NCI-H2029 (cell line): ENCODE data around the gene COPS3.

ENCODE experiments used
- DNase-seq: peaks from one replicate; lab custom pipeline; 2025; lab: John Stamatoyannopoulos, UW

The COPS3 gene

GRCh38 chr17:17280613-17281549 is at the start of gene COPS3:
Gene COPS3 (minus strand): TSS chr17:17281246. CDS start chr17:17281186, 60 bp downstream.
- peak; percentile 88 for DNase-seq

DNA sequence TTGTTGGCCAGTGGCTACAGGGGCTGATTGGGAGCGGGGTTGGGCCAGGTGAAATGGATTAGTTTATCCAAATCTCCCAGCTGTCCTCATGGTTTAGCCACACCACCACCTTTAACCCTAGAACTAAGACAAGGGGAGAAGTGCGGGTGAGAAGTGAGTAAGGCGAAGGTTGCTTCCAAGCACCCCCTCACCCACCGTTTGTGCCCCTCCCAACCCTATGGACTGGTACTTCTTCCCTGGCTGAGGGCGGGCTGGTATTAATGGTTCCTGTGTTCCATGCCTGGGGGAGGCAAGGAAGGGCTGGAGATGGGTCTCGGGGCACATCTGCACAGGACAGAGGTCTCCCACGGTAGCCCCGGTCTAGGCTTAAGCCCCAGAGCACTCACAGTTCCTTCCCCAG is 47.2 kb upstream of the COPS3 start:
- DNase-seq, result no peak

GRCh38 chr17:17326275-17326875 is 45.3 kb upstream of the COPS3 start:
- DNase-seq, result no peak

GRCh38 chr17:17325816-17326215 is 44.8 kb upstream of the COPS3 start:
- DNase-seq, result no peak

GRCh38 chr17:17325228-17325627 is 44.2 kb upstream of the COPS3 start:
- DNase-seq, result no peak

- DNase-seq, result no peak
These were observed 43.6 kb upstream of the COPS3 start for GRCh38 chr17:17324616-17325015.

DNA sequence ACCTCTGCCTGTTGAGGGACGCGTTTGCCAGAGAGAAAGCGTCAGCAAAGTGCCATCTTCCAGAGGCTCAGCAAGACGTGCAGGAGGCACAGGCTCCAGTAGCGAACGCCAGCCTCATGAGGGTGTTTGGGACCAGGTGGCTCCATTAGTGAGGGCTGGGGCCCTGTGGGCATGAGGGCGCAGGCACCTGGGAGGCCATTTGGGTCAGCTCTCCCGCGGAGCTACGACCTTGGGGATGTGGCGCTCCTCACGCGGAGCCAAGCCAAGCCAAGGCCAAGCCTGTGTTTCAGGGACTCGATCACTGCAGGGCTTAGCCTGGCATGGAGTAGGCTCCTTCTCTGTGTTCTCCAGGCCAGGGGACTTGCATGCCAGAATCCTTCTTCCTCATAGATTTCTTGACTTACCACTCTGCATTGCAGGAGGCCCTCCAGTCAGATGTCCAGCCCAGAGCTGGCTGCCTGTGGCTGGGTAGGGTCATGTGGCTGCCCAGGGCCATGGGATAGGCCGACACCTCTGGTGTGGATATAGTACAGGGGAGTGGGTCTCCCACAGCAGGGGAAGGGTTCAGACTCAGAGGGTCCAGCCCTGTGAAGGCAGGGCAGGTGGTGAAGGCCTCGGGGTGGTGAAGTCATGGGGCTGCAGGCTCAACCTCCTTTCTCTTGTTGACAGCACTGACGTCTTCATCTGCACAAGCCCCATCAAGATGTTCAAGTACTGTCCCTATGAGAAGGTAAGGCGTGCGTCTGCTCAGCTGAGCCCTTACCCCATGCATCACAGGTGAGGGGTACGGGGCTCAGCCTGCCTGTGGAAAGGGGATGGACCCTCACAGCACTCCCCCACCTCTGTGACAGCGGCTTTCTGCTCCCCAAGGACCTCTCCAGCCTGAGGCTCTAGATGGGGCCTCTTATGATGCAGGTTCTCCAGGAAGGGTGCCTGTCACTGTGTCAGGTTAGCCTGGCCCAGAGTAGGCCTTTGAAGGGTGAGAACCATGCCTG is 41.8 kb upstream of the COPS3 start:
- no peak for DNase-seq

- no peak for DNase-seq
These were observed 40.4 kb upstream of the COPS3 start for GRCh38 chr17:17321356-17322025.

DNA sequence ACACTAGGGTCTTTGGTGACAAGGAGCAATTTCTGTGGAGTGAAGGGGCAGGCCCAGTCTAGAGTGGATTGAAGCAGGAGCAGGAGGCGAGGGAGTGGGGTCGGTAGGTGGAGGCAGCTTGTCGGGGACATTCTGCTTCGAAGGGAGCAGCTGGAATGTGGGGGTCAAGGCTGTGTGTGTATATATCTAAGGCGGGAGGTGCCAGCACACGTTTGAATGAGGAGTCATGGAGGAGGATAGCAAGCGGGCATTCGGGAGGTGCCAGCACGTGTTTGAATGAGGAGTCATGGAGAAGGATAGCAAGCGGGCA is 39.8 kb upstream of the COPS3 start:
- DNase-seq, result no peak

- no peak for DNase-seq
These were observed 39.3 kb upstream of the COPS3 start for GRCh38 chr17:17320188-17320910.

DNA sequence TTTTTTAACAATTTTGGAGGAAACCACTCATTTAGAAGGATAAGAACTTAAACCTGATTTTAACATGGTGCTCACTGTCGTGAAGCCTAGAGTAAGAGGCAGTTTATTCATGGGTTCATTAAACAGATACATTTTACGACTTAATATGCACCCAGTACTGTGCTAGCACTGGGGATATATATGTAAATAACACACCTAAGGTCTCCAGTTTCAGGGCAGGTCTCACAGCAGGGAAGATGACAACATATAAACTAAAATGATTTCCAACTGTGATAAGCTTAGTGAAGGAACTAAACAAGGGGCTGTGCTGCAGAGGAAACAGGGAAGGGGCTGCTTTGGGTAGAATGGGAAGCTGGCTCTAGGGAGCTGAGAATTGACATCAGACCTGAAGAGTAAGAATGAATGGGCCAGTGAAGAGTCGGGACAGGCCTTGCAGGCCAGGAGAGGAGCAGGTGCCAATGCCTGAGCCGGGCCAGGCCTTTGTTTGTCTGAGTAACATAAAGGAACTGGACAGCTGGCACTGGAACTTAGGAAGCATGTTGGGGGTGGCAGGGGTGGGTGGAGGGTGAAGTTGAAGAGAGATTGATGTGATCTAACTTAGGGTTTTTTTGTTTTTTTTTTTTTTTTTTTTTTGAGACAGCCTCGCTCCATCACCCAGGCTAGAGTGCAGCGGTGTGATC is 34.2 kb upstream of the COPS3 start:
- DNase-seq, result no peak

GRCh38 chr17:17314501-17315071 is 33.5 kb upstream of the COPS3 start:
- DNase-seq, result no peak

DNA sequence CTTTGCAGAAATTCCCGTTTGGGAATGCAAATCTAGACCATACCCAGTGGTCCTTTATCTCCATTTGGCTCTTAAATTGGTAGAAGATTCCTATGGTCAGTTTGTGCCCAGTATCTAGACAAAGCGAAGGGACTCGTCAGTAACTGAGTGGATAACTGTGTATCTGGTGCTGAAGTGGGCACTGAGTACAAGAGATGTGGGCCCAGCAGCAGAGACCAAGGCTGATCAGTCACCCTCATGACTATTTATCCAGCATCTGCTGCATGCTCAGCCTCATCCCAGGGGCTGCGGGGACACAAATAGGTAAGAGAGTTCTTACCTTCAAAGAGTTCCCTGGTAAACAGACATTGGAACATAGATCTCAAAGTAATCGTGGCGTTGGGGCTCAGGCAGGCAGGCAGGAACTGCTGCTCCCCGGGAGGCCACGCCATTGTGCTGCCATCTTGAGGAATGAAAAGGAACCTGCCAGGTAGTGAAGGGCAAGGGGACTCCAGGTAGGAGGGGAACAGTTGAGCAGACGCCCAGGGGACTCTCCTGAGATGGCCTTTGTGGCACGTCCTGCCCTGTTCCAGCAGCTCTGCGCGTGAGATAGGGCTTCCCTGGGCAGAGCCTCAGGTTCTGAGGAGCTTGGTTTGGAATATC is 32.4 kb upstream of the COPS3 start:
- no peak for DNase-seq

- DNase-seq, result no peak
These were observed 28.3 kb upstream of the COPS3 start for GRCh38 chr17:17309356-17309755.

DNA sequence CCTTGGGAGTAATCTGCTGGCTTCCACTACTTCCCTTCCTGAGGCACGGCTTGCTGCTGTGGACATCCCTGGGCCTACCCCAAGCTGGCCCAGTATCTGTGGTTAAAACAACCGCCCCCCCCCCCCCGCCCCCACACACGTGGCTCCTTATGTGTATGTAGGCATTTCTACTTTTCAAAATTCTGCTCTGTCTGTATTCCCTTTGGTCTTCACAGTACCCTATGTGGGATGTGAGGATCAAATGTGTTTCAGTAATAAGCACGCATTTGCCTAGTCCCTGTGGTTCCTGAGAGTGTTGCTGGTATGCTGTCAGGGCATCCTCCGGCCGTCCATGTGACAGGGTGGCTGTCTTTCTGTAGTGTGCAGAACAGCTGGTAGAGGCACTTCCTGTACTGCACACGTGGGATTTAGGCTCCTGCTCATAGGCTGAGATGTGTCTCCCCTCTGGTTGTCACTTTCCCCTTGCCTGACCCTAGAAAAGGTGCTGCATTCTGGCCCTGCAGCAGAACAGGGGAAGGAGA is 24.3 kb upstream of the COPS3 start:
- DNase-seq, result no peak

- no peak for DNase-seq
These were observed 23.5 kb upstream of the COPS3 start for GRCh38 chr17:17304521-17304985.

DNA sequence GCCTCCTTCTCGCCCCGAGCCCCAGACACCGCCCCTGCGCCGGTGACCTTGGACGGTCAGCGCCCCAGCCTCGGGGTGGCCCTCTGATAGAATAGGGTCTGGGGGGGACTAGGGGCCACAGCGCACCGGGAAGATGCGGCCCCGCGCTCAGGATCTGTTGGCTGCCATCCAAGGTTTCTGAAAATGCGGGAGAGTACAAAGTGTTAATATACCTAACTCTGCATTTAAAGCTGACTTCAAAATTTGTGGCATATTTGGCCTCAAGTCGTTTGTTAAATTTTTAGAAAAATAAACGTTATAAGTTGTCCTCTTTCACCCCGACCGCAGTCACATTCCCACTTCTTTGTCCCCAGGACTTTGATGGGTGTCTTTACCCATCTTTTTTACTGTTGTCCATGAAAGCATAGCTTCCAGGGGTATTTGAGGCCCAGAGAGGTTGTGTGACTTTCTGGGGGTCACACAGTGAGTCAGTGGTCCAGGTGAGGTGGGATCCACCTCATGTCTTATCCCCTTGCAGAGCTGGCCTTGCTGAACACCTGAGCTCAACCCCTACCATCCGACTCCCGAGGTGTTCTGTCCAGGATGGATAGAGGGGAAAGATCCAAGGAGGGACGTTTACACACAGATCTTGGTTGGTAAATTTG is 22.9 kb upstream of the COPS3 start:
- no peak for DNase-seq

DNA sequence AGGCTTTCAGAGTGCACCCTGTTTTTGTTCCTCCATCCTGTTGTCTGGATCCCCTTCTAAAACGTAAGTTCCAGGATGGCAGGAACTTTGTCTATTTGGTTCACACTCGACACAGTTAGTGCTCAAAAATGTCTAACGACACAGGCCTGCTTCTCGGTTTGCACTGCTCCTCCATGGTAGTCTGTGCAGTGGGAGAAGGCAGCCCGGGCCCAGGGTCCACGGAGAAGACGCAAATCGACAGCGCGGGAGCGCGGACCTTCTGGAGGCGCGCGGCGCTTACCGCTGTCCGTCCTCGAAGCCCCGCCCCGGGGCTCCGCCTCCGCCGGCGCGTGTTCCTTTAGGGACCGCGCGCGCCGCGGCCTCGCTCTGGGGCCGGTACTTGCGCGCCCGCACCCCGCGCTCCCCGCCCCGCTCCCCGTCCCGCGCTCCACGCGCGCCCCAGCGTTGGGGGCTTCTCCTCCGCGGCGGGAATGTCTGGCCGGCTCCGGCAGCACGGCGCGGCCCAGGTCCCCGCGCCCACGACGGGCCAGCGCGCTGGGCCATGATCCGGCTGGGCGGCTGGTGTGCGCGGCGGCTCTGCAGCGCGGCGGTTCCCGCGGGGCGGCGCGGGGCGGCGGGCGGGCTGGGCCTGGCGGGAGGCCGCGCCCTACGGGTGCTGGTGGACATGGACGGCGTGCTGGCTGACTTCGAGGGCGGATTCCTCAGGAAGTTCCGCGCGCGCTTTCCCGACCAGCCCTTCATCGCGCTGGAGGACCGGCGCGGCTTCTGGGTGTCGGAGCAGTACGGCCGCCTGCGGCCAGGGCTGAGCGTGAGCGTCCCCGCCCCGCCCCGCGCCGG is 22.2 kb upstream of the COPS3 start, which contains the start of gene NT5M:
TSS of gene NT5M (plus strand) at position 364 of the 837 bp plus-strand sequence. CDS start at position 542, 178 bp downstream.
- DNase-seq, result peak; percentile 50
